HEK293 (cell line): ENCODE measurements around the gene SNCG.

ENCODE experiments used
- CTCF ChIP-seq: fragments of 450-650 bp; formaldehyde crosslinking; IDR thresholded peaks from 2 replicates; pipeline ENCODE4 v1.5.1; 2016; ENCODE audit warnings: missing biosample characterization, missing genetic modification characterization
- TSHZ1 ChIP-seq: fragments of 450-650 bp; formaldehyde crosslinking; IDR thresholded peaks from 2 replicates; pipeline ENCODE4 v1.5.1; 2016; ENCODE audit warnings: missing biosample characterization, missing genetic modification characterization, borderline replicate concordance
- ZBTB21 ChIP-seq: fragments of 450-650 bp; formaldehyde crosslinking; IDR thresholded peaks from 2 replicates; pipeline ENCODE4 v1.5.1; 2017; ENCODE audit warnings: missing biosample characterization, missing genetic modification characterization
- ZBTB7A ChIP-seq: fragments of 450-650 bp; formaldehyde crosslinking; IDR thresholded peaks from 2 replicates; pipeline ENCODE4 v1.5.1; 2016; ENCODE audit warnings: low read depth, missing biosample characterization, missing genetic modification characterization
- ZNF239 ChIP-seq: fragments of 450-650 bp; formaldehyde crosslinking; IDR thresholded peaks from 2 replicates; pipeline ENCODE4 v1.5.1; 2016; ENCODE audit warnings: missing biosample characterization, missing genetic modification characterization
- ZNF24 ChIP-seq: fragments of 450-650 bp; formaldehyde crosslinking; IDR thresholded peaks from 2 replicates; pipeline ENCODE4 v1.5.1; 2016; ENCODE audit warnings: missing biosample characterization, missing genetic modification characterization
- ZNF274 ChIP-seq, 2 experiments: fragments of 200-500 bp in 1 of 2; fragments of 450-650 bp in 1 of 2; sonication (Bioruptor generic) in 1 of 2; formaldehyde crosslinking in 1 of 2; IDR thresholded peaks; 2 replicates each; pipeline versions ENCODE4 v1.5.1 to v1.6.1; 2014 to 2016; ENCODE audit warnings: borderline replicate concordance in 1 of 2, inconsistent platforms in 1 of 2, low read length in 1 of 2, missing biosample characterization in 1 of 2, missing genetic modification characterization in 1 of 2
- ZNF280D ChIP-seq: fragments of 450-650 bp; formaldehyde crosslinking; IDR thresholded peaks from 2 replicates; pipeline ENCODE4 v1.5.1; 2016; ENCODE audit warnings: missing biosample characterization, missing genetic modification characterization
- ZNF426 ChIP-seq: fragments of 450-650 bp; formaldehyde crosslinking; IDR thresholded peaks from 2 replicates; pipeline ENCODE4 v1.5.1; 2017; ENCODE audit warnings: missing biosample characterization, missing genetic modification characterization, mild to moderate bottlenecking, inconsistent platforms, moderate library complexity
- ZNF529 ChIP-seq: fragments of 450-650 bp; formaldehyde crosslinking; IDR thresholded peaks from 2 replicates; pipeline ENCODE4 v1.5.1; 2017; ENCODE audit warnings: missing genetic modification characterization, missing biosample characterization; ENCODE audit not compliant: insufficient replicate concordance
- ZNF585B ChIP-seq: fragments of 450-650 bp; formaldehyde crosslinking; IDR thresholded peaks from 2 replicates; pipeline ENCODE4 v1.5.1; 2016; ENCODE audit warnings: missing biosample characterization, missing genetic modification characterization
- ZSCAN18 ChIP-seq: fragments of 450-650 bp; formaldehyde crosslinking; IDR thresholded peaks from 2 replicates; pipeline ENCODE4 v1.5.1; 2016; ENCODE audit warnings: missing biosample characterization, missing genetic modification characterization

- TF ChIP-seq ZNF529 (tag by site-specific recombination) (no peak), ZNF426 (no peak), CTCF (tag by site-specific recombination) (no peak), ZNF280D (no peak), ZNF24 (no peak), ZNF274 (IDR thresholded peaks at IDR 0.05; ENCODE audit: low read length) (no peak), ZNF274 (tag by site-specific recombination; IDR thresholded peaks at IDR 0.05; ENCODE audit: borderline replicate concordance) (no peak), TSHZ1 (tag by site-specific recombination) (no peak), ZNF585B (no peak), ZNF239 (tag by site-specific recombination) (no peak), ZSCAN18 (tag by site-specific recombination) (no peak), ZBTB7A (tag by site-specific recombination) (no peak), ZBTB21 (tag by site-specific recombination) (no peak)
Measured at GRCh38 chr10:86955501-86956194, 2.8 kb upstream of the SNCG start.
